HG03565 (cell line): ENCODE measurements around the gene SPATA13.
"Not testable (repeated sequence)": the region's sequence is repeated elsewhere in the genome, so short reads cannot be mapped to it uniquely, and the experiment has no call there.

Source experiments
- ATAC-seq: cut with Tn5 transposase; IDR thresholded peaks from one replicate; pipeline ENCODE4 v1.9.1; 2021; ENCODE audit warnings: mild to moderate bottlenecking, moderate library complexity; ENCODE audit not compliant: unreplicated experiment

Gene SPATA13

DNA sequence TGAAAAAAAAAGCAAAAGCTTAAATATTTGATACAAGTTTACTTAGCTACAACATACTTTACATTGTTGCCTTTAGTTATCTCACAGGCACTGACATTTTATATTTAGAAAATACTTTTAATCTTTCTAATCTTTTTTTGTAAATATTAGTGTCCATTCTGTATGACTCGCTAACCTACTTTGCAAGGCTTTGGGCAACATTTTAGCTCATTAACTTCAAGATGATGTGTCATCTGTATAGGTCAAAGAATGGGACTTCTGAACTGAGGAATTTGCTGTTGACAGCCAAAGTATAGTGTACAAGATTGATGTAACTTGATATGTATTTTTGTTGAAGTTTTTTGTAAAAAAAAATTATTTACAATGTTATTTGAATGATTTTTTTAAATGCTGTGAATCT, 146.1 kb downstream of the SPATA13 start:
- ATAC-seq = no peak

GRCh38 chr13:24307211-24308067, 146.9 kb downstream of the SPATA13 start:
- ATAC-seq = no peak

DNA sequence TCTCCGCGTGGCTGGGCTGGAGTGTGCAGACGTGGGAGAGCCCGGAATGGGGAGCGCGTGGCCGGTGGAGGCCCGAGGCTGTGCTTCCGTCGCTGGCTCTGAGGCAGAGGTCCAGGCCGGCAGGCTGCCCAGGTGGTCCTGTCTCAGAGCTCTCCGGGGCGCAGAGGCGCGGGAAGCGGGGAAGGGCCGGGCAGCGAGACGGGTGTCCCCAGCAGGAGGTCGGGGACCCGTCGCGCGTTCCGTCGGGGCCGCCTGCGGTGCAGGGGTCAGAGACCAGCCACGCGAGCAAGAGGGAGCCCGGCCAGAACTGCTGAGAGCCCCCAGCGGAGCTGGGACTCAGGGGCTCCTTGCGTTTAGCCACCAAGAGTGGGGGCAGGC, 147.5 kb downstream of the SPATA13 start:
- no peak for ATAC-seq

GRCh38 chr13:24308488-24309020, 148.0 kb downstream of the SPATA13 start:
- ATAC-seq = no peak

- ATAC-seq = not testable (repeated sequence)
Observed at GRCh38 chr13:24309300-24309699, 148.8 kb downstream of the SPATA13 start, which contains the start of gene C1QTNF9. Gene C1QTNF9 (plus strand): TSS chr13:24309580. CDS start chr13:24316004, 6,424 bp downstream.

DNA sequence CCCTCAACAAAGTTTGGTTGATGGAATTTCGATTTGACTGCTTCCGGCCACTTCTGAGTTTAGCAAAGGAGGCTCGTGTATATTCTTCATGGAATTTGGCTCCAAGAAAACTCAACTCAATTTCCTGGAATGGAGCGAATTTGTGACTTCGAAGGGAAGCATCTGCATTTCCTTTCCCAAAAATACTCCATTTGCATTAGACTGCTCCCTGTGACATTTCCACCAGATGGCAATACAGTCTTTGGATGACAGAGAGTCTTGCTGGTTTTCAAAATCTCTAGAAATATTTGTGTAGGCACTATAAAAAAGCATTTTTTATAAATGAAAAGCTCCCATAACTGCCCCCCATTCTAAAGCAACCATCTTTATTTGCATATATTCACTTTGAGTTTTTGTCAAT, 152.9 kb downstream of the SPATA13 start:
- ATAC-seq = no peak

- ATAC-seq = not testable (repeated sequence)
Observed at GRCh38 chr13:24317835-24318234, 157.3 kb downstream of the SPATA13 start.

GRCh38 chr13:24318878-24319277, 158.4 kb downstream of the SPATA13 start:
- ATAC-seq = not testable (repeated sequence)

DNA sequence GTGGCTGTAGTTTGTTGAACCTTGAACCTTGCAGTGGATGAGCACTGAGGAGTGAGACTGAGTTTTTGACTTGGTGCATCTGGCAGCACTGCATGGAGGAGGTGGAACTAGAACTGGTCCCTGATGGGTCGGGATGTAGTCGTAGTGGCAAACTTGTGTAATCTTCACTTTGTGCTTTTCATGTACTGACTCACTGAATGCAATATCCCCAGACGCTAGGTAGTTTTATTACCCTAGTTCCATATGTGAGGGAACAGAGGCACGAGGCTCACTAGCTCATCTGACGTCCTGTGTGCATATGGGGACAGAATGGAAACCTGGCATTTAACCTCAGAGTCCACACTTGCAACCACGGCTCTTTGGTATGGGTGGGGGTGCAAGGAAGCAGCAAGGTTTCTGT, 159.1 kb downstream of the SPATA13 start:
- ATAC-seq = not testable (repeated sequence)

DNA sequence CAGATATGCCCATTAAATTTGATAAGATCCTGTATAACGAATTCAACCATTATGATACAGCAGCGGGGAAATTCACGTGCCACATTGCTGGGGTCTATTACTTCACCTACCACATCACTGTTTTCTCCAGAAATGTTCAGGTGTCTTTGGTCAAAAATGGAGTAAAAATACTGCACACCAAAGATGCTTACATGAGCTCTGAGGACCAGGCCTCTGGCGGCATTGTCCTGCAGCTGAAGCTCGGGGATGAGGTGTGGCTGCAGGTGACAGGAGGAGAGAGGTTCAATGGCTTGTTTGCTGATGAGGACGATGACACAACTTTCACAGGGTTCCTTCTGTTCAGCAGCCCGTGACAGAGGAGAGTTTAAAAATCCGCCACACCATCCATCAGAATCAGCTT, 160.9 kb downstream of the SPATA13 start:
- not testable (repeated sequence) for ATAC-seq

GRCh38 chr13:24322470-24322869, 161.9 kb downstream of the SPATA13 start:
- not testable (repeated sequence) for ATAC-seq

DNA sequence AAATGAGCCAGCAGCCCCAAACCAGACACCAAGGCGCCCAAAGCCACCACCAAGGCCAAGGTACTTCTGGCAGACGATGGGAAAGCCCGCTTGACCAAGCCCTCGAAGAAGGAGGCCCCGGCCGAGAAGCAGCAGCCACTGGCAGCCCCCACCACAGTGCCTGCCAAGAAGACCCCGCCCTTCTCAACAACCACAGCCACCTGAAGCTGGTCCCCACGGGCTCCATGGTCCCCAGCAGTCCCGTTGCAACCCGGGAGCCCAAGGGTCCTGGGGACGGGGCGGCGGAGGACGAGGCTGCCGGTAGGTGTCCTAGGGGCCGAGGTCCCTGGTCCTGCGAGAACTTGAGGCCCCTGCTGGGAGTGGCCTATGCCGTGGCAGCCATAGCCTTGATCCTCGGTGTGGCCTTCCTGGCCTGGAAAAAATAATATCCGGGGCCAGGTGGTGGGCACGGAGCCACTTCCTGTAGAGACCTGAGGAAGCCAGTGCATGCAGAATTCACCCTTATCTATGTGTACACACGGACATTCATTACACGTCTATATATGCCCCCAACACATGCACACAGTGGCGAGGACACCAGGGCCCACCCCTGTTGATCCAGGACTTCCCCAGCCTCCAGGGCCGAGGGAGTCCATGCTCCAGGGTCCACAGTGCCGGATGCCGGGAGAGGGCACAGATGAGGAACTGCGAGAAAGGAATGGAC, 162.7 kb downstream of the SPATA13 start:
- ATAC-seq = no peak

DNA sequence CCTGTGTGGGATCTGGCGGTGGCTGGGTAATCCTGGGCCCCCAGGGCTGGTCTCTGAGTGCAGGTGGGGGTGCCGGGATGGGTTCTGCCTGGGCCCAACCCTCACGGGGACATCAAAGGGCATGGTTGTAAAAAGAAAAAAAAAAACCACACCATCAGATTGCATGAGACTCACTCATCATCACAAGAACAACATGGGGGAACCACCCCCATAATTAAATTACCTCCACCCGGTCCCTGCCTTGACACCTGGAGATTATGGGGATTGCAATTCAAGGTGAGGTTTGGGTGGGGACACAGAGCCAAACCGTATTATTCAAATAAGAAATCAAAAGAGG, 163.2 kb downstream of the SPATA13 start:
- no peak for ATAC-seq

DNA sequence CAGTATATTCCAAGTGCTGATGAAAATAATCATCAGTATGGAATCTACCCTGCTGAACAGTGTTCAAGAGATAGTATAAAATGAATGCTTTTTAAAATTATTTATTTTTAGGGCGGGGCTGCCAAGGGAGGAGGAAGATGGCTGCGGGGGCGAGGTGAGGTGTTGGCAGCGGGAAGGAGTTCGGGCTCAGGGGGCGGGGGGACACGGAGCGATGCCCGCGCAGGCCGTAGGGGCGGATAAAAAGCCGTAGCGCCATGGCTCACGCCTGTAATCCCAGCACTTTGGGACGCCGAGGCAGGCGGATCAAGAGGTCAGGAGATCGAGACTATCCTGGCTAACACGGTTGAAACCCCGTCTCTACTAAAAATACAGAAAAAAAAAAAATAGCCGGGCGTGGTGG, 167.1 kb downstream of the SPATA13 start:
- not testable (repeated sequence) for ATAC-seq

DNA sequence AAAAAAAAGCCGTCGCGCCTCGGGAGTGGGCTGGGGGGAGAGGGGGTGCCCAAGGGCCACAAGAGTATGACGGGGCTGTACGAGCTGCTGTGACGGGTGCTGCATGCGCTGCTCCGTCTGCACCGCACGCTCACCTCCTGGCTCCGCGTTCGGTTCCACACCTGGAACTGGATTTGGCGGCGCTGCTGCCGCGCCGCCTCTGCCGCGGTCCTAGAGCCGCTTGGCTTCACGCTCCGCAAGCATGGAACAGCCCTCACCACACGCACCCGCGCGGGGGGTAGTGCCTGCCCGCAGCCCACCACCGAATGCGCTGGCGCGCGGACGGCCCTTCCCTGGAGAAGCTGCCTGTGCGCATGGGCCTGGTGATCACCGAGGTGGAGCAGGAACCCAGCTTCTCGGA, 167.6 kb downstream of the SPATA13 start:
- no peak for ATAC-seq

GRCh38 chr13:24338721-24339120, 178.2 kb downstream of the SPATA13 start:
- no peak for ATAC-seq

- no peak for ATAC-seq
Observed at GRCh38 chr13:24339937-24340607, 179.6 kb downstream of the SPATA13 start.

DNA sequence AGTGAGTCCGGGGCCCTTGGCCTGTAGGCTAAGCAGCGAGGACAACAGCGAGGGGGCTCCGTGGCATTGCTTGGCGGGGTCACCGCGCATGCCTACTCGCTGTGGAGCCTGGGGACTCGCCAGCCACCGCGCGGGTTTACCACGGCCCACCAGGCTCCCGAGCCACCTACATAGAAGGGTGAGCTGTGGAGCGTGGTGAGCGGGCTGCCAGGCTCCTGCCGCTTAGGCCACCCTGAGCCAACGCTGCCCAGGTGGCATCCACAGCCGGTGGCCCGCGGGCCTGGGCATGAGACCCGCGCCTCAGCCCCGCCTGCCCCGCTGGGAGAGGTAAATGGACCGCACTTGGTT, 180.1 kb downstream of the SPATA13 start:
- no peak for ATAC-seq

GRCh38 chr13:24341439-24341838, 180.9 kb downstream of the SPATA13 start:
- ATAC-seq = no peak

DNA sequence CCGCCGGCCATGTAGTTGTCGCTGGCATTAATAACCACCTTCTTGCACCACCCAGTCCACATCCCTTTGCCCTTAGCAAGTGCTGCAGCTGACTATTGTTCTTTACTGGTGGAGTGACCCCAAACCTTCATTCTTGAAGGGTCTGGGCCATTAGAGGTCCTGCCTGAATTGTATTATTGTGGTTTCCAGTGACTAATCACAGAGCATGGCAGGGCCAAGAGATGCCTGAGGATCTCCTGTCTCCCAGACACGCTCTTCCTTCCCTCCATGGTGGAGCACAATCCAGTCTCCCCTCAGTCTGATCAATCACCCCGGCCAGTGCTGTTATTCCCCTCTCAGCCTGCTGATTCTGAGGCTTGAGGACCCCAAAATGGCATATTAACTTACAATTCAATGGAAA, 187.9 kb downstream of the SPATA13 start:
- no peak for ATAC-seq

DNA sequence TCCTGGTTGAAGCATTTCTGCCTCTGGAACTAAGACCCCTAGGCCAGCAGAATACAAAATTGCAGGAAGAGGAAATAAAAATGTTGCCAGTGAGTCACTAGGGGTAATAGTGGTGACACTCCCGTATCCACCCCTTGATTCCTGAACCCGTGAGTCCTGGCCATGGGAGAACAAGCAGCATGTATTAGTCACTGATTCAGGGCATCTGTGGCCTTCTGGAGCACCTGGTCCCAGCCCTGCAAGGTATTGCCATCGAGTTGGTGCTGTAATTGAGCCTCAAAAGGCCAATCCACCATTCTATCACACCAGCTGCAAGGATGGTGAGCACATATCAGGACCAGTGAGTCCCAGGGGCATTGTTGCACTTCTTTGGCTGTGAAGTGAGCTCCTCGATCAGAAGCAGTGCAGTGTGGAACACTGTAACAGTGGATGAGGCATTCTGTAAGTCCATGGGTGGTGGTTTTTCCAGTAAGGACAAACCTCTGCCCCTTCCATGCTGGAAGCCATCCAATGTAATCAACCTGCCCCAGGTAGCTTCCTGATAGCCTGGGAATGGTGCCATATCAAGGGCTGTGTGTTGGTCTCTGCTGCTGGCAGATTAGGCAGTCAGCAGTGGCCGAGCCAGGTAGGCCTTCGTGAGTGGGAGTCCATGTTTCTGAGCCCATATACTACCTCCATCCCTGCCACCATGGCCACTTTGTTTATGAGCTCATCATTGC, 188.4 kb downstream of the SPATA13 start:
- no peak for ATAC-seq
